Esophagus muscularis mucosa (tissue), 4 donors: ENCODE measurements around the gene AFG1L. TPM values are rescaled to one million over a fixed set of nuclear protein-coding genes. Genes with fewer than 3 reads are reported as not detected.

Experiments
- DNase-seq: peaks from one replicate; pipeline ENCODE4 v3.0.0-alpha.2; 2017; ENCODE audit errors: extremely low spot score
- H3K27ac ChIP-seq, 4 donors: fragments of 200-600 bp; sonication (generic); replicated peaks in 1 of 4; 1 replicate in 3 of 4; 2 replicates in 1 of 4; pipeline ENCODE4 v1.5.1; 2016 to 2019; ENCODE audit warnings: mild to moderate bottlenecking in 1 of 4
- H3K27me3 ChIP-seq, 4 donors: fragments of 200-600 bp; sonication (generic); one replicate each; pipeline versions ENCODE4 v1.5.1 to v1.6.0; 2016 to 2019
- H3K36me3 ChIP-seq, 4 donors: fragments of 200-600 bp; sonication (generic); one replicate each; pipeline ENCODE4 v1.5.1; 2016 to 2019
- H3K4me1 ChIP-seq, 4 donors: fragments of 200-600 bp; sonication (generic); one replicate each; pipeline ENCODE4 v1.5.1; 2016 to 2019
- H3K4me3 ChIP-seq, 4 donors: fragments of 200-600 bp; sonication (generic); 1 replicate in 2 of 4; 2 replicates in 2 of 4; pipeline ENCODE4 v1.5.1; 2016 to 2019; ENCODE audit warnings: mild to moderate bottlenecking in 4 of 4, moderate library complexity in 1 of 4
- H3K9me3 ChIP-seq, 4 donors: fragments of 200-600 bp; sonication (generic); 1 replicate in 3 of 4; 2 replicates in 1 of 4; pipeline ENCODE4 v1.5.1; 2016 to 2019
- EP300 ChIP-seq: sonication (generic); formaldehyde crosslinking; IDR thresholded peaks from one replicate; pipeline ENCODE4 v1.6.1; 2017; ENCODE audit warnings: antibody characterized with exemption
- POLR2A ChIP-seq: fragments of 450-650 bp; IDR thresholded peaks from one replicate; pipeline ENCODE4 v1.6.1; 2017; ENCODE audit warnings: antibody characterized with exemption, moderate library complexity, mild to moderate bottlenecking, low read depth
- POLR2AphosphoS5 ChIP-seq, 2 donors: sonication (generic); formaldehyde crosslinking; IDR thresholded peaks; one replicate each; pipeline ENCODE4 v1.6.1; 2017; ENCODE audit warnings: antibody characterized with exemption in 2 of 2
- WGBS: methylation state at CpG from one replicate; pipeline ENCODE4 v1.1.5; 2018; 5-methylcytosine and 5-hydroxymethylcytosine counted together
- intact Hi-C: fragments of 100-400 bp; cut with DNase I; formaldehyde crosslinking; loops from one replicate; pipeline ENCODE4 v1.15.1; 2023
- total RNA-seq, 4 donors: library from RNA; depleted of rRNA; stranded (reverse); fragments of >200 nt; gene quantifications; one replicate each; pipeline versions ENCODE4 v1.1.0 to v1.2.1, GENCODE V29; 2016
- TF ChIP-seq, protein P1 (sequence below), 3 experiments: fragments of 200-600 bp in 2 of 3; fragments of 450-650 bp in 1 of 3; sonication (generic) in 2 of 3; IDR thresholded peaks; one replicate each; pipeline ENCODE4 v1.5.1; 2017 to 2019; ENCODE audit warnings: antibody characterized with exemption in 3 of 3, mild to moderate bottlenecking in 2 of 3, moderate library complexity in 1 of 3

Gene AFG1L
- total RNA-seq, 4 donors from 2014 or later, result 1.5 to 5.4 (median 3.3) TPM

GRCh38 chr6:108423982-108424705, 129.3 kb downstream of the AFG1L start:
- 85% methylated on average over 1 of the region's 1 CpG for WGBS
- TF ChIP-seq, protein P1, sequence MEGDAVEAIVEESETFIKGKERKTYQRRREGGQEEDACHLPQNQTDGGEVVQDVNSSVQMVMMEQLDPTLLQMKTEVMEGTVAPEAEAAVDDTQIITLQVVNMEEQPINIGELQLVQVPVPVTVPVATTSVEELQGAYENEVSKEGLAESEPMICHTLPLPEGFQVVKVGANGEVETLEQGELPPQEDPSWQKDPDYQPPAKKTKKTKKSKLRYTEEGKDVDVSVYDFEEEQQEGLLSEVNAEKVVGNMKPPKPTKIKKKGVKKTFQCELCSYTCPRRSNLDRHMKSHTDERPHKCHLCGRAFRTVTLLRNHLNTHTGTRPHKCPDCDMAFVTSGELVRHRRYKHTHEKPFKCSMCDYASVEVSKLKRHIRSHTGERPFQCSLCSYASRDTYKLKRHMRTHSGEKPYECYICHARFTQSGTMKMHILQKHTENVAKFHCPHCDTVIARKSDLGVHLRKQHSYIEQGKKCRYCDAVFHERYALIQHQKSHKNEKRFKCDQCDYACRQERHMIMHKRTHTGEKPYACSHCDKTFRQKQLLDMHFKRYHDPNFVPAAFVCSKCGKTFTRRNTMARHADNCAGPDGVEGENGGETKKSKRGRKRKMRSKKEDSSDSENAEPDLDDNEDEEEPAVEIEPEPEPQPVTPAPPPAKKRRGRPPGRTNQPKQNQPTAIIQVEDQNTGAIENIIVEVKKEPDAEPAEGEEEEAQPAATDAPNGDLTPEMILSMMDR (IDR thresholded peaks at IDR 0.05), result no peak
- TF ChIP-seq EP300, result no peak
- no peak for TF ChIP-seq POLR2AphosphoS5 (IDR thresholded peaks at IDR 0.05)
- TF ChIP-seq POLR2A, result no peak
- H3K36me3 ChIP-seq, result no peaks in the 10 kb centered on the region
- intact Hi-C loops, result no loop called here
- DNase-seq, result no peak
- no peaks in the 10 kb centered on the region for H3K27me3 ChIP-seq
- no peak overlapping the region for H3K4me3 ChIP-seq
- H3K4me1 ChIP-seq, result no peaks in the 10 kb centered on the region
- H3K9me3 ChIP-seq, result no peaks in the 10 kb centered on the region
- H3K27ac ChIP-seq, result no peak overlapping the region

GRCh38 chr6:108425428-108425827, 130.6 kb downstream of the AFG1L start:
- intact Hi-C loops, result no loop called here
- no peak for DNase-seq
- H3K9me3 ChIP-seq, result peaks cover 0 to 6% (median 0%) of the 10 kb centered on the region in 4 donors
- no peaks in the 10 kb centered on the region for H3K27me3 ChIP-seq
- H3K36me3 ChIP-seq, result no peaks in the 10 kb centered on the region
- no peaks in the 10 kb centered on the region for H3K4me1 ChIP-seq
- H3K27ac ChIP-seq, result no peak overlapping the region
- no peak overlapping the region for H3K4me3 ChIP-seq
- WGBS, result 96% methylated on average over 2 of the region's 2 CpGs
- TF ChIP-seq POLR2AphosphoS5 (IDR thresholded peaks at IDR 0.05) (no peak), POLR2A (no peak), EP300 (no peak)
- TF ChIP-seq, protein P1 (IDR thresholded peaks at IDR 0.05), result no peak

DNA sequence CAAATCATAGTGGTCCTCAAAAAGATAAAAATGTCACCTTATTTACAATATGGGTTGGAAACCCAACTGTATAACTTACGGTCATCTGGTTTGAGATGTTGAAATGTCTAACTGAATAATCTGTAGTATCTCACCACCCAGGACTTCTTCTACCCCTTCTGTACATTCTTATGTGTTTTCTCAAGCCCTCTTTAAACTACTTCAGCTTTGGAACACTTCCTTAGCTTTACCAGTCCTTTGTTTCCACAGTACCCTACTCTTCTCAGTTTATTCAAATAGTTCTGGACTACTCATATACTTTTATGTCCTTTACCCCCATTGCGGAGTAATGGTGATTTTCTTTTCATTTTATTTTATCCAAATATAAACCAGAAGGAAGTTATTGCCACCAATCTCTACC, 137.3 kb downstream of the AFG1L start:
- no peak for DNase-seq
- 92% methylated on average over 2 of the region's 2 CpGs for WGBS
- Histone ChIP-seq H3K36me3 (no peaks in the 10 kb centered on the region), H3K27me3 (no peaks in the 10 kb centered on the region), H3K4me1 (no peaks in the 10 kb centered on the region), H3K27ac (no peak overlapping the region), H3K4me3 (no peak overlapping the region), H3K9me3 (peaks cover 0 to 6% (median 0%) of the 10 kb centered on the region in 4 donors)
- intact Hi-C loops, result no loop called here
- TF ChIP-seq, protein P1 (IDR thresholded peaks at IDR 0.05), result no peak
- TF ChIP-seq POLR2A, result no peak
- TF ChIP-seq POLR2AphosphoS5 (IDR thresholded peaks at IDR 0.05), result no peak
- TF ChIP-seq EP300, result no peak

DNA sequence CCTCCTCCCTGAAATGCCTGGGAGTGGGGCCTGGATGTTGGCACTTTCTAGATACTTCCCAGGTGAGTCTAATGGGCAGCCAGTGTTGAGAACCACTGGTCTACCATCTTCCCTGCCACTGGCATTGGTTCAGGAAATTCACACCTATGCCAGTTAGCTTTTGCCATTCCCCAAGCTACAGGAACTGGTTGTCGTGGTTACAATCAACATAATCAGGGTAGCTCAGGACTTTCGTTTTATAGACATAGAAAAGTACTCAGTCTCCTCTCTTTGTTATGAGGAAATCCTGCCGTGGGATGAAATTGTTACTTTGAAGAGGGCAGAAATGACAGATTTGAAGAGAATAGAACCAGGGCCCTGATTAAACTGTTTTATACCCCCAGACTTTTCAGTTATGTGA, 137.9 kb downstream of the AFG1L start:
- no peak overlapping the region for H3K4me3 ChIP-seq
- TF ChIP-seq EP300, result no peak
- no peak for TF ChIP-seq POLR2A
- TF ChIP-seq, protein P1 (IDR thresholded peaks at IDR 0.05), result no peak
- TF ChIP-seq POLR2AphosphoS5 (IDR thresholded peaks at IDR 0.05), result no peak
- no peaks in the 10 kb centered on the region for H3K4me1 ChIP-seq
- H3K9me3 ChIP-seq, result peaks cover 0 to 6% (median 0%) of the 10 kb centered on the region in 4 donors
- no peaks in the 10 kb centered on the region for H3K36me3 ChIP-seq
- H3K27ac ChIP-seq, result no peak overlapping the region
- no peaks in the 10 kb centered on the region for H3K27me3 ChIP-seq
- 65% methylated on average over 3 of the region's 3 CpGs for WGBS
- intact Hi-C loops, result no loop called here
- no peak for DNase-seq
